Bronchial epithelial cell (primary cell): ENCODE data around the gene CHI3L2. TPM values are rescaled to one million over a fixed set of nuclear protein-coding genes. Genes with fewer than 3 reads are reported as not detected.
"Not testable (repeated sequence)": the region's sequence is repeated elsewhere in the genome, so short reads cannot be mapped to it uniquely, and the experiment has no call there.

Experiments used
- DNase-seq: peaks from one replicate; pipeline ENCODE4 v3.0.0-alpha.2; 2010; ENCODE audit warnings: low read depth
- FAIRE-seq: peaks from 2 replicates; lab custom pipeline; 2011; peaks lifted over from hg19 to GRCh38; lab: Jason Lieb, UNC
- H3K27me3 ChIP-seq: 2 replicates; pipeline ENCODE4 v1.5.1; 2011; ENCODE audit warnings: low read length; ENCODE audit not compliant: control insufficient read depth, insufficient read depth
- H3K36me3 ChIP-seq: 2 replicates; pipeline ENCODE4 v1.5.1; 2011; ENCODE audit warnings: low read length; ENCODE audit not compliant: control insufficient read depth, insufficient read depth
- H3K4me3 ChIP-seq: 2 replicates; pipeline ENCODE4 v1.5.1; 2011; ENCODE audit warnings: mild to moderate bottlenecking, low read depth, low read length, control low read depth
- CTCF ChIP-seq: IDR thresholded peaks from 2 replicates; pipeline ENCODE4 v1.5.1; 2011; ENCODE audit warnings: mild to moderate bottlenecking, moderate library complexity, low read length, control low read depth, inconsistent platforms; ENCODE audit not compliant: insufficient read depth, severe bottlenecking
- total RNA-seq: library from RNA; depleted of rRNA; stranded (reverse); fragments of >200 nt; gene quantifications from 2 replicates; pipeline ENCODE4 v1.2.1, GENCODE V29; 2014

Gene CHI3L2
- total RNA-seq, 1 donor from 2014 or later: not detected

DNA sequence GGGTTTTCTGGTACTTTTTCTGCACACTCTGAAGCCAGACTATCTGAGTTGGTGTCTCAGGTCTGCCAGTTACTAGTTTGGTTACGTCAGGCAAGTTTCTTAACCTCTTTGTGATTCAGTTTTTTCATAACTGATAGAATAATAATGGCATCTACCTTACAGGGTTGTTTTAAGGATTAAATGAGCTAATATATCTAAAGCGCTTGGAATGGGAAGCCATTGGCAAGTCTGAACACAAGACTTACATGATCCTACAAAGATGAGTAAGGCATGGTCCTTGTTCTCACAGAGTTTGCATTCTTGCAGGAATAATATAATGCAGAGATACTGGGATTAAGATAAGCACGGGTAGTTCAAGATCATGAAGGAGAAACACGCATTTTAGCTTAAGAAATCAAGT lies 17.9 kb upstream of the CHI3L2 start:
- FAIRE-seq (no peak), DNase-seq (peak; percentile 95)
- TF ChIP-seq CTCF: no peak

DNA sequence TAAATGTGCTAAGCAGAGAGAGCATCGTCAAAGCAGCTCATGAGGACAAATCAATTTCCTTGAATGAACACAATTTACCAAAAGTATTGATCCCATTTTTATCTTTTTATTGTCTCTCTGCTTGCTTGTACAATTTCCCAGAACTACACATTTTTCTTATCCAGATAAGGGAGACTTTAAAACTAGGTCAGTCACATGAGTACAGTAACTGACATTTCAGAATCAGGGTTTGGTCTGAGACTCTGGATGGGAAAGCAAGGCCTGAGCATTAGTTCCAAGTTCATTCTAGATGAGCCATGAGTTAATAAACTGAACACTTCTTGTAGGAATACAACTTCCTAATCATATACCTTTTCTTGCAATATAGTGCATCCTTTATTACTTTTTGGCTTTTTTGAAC lies 15.6 kb upstream of the CHI3L2 start:
- no peak for TF ChIP-seq CTCF
- DNase-seq: no peak
- no peak for FAIRE-seq

More for the DNA sequence above, 17.9 kb upstream of the CHI3L2 start:
- Histone ChIP-seq H3K4me3 (no peak overlapping the region), H3K36me3 (no peaks in the 10 kb centered on the region), H3K27me3 (no peaks in the 10 kb centered on the region)

DNA sequence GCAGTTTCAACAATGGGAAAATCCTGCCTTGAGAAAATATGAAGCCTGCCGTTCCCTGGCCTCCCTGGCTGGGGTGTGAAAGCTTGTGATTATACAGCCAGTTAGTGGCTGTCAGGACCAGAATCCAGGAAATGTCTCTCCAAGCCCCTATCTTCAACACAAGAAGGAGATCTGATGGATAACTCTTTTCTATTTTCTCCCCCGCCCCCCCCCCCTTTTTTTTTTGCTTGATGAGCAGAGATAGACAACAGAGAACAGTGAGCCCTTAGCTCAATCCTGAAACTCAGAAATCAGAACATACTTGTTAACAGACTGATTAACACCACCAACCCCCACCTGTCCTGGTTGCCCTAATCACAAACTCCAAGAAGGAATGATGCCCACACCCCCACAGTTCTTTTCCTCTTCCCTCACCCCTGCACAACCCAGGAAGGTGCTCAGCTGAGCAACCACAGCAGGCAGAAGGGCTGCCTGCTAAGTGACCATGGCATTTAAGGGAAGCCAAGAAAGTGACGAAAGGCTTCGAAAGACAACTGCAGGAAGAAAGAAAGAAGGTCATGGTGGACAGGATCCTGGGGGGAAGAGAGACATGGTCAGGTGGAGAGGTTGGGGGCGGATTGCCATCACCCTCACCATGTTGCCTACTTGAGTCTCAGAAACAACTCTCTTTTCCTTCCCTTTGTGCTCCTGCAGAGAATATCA lies 14.7 kb upstream of the CHI3L2 start:
- H3K4me3 ChIP-seq: no peak overlapping the region
- H3K36me3 ChIP-seq: no peaks in the 10 kb centered on the region
- H3K27me3 ChIP-seq: no peaks in the 10 kb centered on the region
- no peak for TF ChIP-seq CTCF
- DNase-seq (no peak), FAIRE-seq (no peak)

More for the DNA sequence above, 15.6 kb upstream of the CHI3L2 start:
- H3K36me3 ChIP-seq: no peaks in the 10 kb centered on the region
- no peaks in the 10 kb centered on the region for H3K27me3 ChIP-seq
- no peak overlapping the region for H3K4me3 ChIP-seq

DNA sequence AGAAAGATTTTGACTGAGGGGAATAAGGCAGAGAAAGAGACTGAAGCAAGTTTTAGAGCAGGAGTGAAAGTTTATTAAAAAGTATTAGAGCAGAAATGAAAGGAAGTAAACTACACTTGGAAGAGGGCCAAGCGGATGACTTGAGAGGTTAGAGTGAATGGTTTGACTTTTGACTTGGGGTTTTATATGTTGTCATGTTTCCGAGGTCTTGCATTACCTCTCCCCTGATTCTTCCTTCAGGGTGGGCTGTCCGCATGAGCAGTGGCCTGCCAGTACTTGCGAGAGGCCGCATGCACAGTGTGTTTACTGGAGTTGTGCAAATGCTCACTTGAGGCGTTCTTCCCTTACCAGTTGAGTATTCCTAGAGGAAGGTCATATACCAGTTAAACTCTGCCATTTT lies 14.1 kb upstream of the CHI3L2 start:
- no peak for TF ChIP-seq CTCF
- DNase-seq (no peak), FAIRE-seq (no peak)
- Histone ChIP-seq H3K27me3 (no peaks in the 10 kb centered on the region), H3K4me3 (no peak overlapping the region), H3K36me3 (no peaks in the 10 kb centered on the region)

GRCh38 chr1:111214074-111214801 lies 13.3 kb upstream of the CHI3L2 start:
- Histone ChIP-seq H3K36me3 (no peaks in the 10 kb centered on the region), H3K27me3 (no peaks in the 10 kb centered on the region), H3K4me3 (no peak overlapping the region)
- FAIRE-seq (no peak), DNase-seq (peak; percentile 86)
- TF ChIP-seq CTCF: no peak

DNA sequence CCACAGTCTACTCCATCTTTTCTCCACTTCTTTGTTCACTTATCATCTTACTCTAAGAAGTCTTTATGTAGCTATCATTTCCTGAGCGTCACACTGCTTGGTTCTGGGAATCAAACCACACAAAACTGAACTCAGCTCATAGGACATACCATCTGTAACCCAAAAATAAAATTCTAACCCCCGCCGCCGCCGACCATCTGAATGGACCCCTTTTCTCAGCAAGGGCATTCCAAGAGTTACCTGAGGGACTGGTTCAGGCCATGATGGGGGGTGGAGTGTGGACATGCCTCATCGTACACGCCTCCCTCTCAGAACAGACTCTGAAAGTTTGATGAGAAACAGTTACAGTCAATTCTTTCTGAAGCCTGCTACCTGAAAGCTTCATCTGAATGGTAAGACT lies 12.6 kb upstream of the CHI3L2 start:
- H3K27me3 ChIP-seq: no peaks in the 10 kb centered on the region
- FAIRE-seq (no peak), DNase-seq (no peak)
- no peak overlapping the region for H3K4me3 ChIP-seq
- no peaks in the 10 kb centered on the region for H3K36me3 ChIP-seq
- no peak for TF ChIP-seq CTCF

GRCh38 chr1:111215285-111215684 lies 12.2 kb upstream of the CHI3L2 start:
- H3K4me3 ChIP-seq, FAIRE-seq, H3K36me3 ChIP-seq: not testable (repeated sequence)

More at GRCh38 chr1:111215285-111215684, 12.2 kb upstream of the CHI3L2 start:
- DNase-seq, H3K27me3 ChIP-seq: not testable (repeated sequence)
